DOHH2 (cell line): Measurements from ENCODE around the gene WBP4.
"Not testable (repeated sequence)": the region's sequence is repeated elsewhere in the genome, so short reads cannot be mapped to it uniquely, and the experiment has no call there.

Experiments
- H3F3A ChIP-seq: fragments of 200-600 bp; sonication (generic), shearing (Covaris generic); 2 replicates; pipeline ENCODE4 v1.6.0; 2016; ENCODE audit warnings: antibody characterized with exemption, mild to moderate bottlenecking; ENCODE audit not compliant: control insufficient read depth, insufficient read depth
- H3K27ac ChIP-seq: fragments of 200-600 bp; sonication (generic); 2 replicates; pipeline ENCODE4 v1.5.1; 2014; ENCODE audit warnings: low read depth, mild to moderate bottlenecking, low read length, moderate library complexity
- H3K27me3 ChIP-seq: fragments of 200-600 bp; sonication (generic); 2 replicates; pipeline ENCODE4 v1.6.1; 2014; ENCODE audit warnings: mild to moderate bottlenecking, low read length, mixed read lengths; ENCODE audit not compliant: control insufficient read depth
- H3K36me3 ChIP-seq: fragments of 200-600 bp; sonication (generic); 2 replicates; pipeline ENCODE4 v1.6.1; 2014; ENCODE audit warnings: mild to moderate bottlenecking, low read length, moderate library complexity, mixed read lengths; ENCODE audit not compliant: control insufficient read depth
- H3K4me1 ChIP-seq: fragments of 200-600 bp; sonication (generic); 2 replicates; pipeline ENCODE4 v1.6.1; 2014; ENCODE audit warnings: mild to moderate bottlenecking, low read length, mixed read lengths; ENCODE audit not compliant: control insufficient read depth
- H3K4me2 ChIP-seq: fragments of 200-600 bp; sonication (generic); 2 replicates; pipeline ENCODE4 v1.6.0; 2014; ENCODE audit warnings: mild to moderate bottlenecking, low read length, moderate library complexity
- H3K4me3 ChIP-seq: fragments of 200-600 bp; sonication (generic); 2 replicates; pipeline ENCODE4 v1.5.1; 2014; ENCODE audit warnings: mild to moderate bottlenecking, low read length, mixed read lengths
- H3K79me2 ChIP-seq: fragments of 200-600 bp; sonication (generic); 2 replicates; pipeline ENCODE4 v1.6.1; 2014; ENCODE audit warnings: mild to moderate bottlenecking, low read length, mixed read lengths; ENCODE audit not compliant: control insufficient read depth
- H3K9me2 ChIP-seq: fragments of 200-600 bp; sonication (generic); replicated peaks from 2 replicates; pipeline ENCODE4 v1.6.1; 2014; ENCODE audit warnings: mild to moderate bottlenecking, low read length, mixed read lengths; ENCODE audit not compliant: control insufficient read depth
- H3K9me3 ChIP-seq: fragments of 200-600 bp; sonication (generic); 2 replicates; pipeline ENCODE4 v1.6.1; 2014; ENCODE audit warnings: antibody characterized with exemption, low read length, mixed read lengths; ENCODE audit not compliant: control insufficient read depth, insufficient read depth
- H4K20me1 ChIP-seq: fragments of 200-600 bp; sonication (generic); 2 replicates; pipeline ENCODE4 v1.6.0; 2014; ENCODE audit warnings: low read depth, mild to moderate bottlenecking, antibody characterized with exemption, low read length, moderate library complexity; ENCODE audit not compliant: control insufficient read depth, insufficient read depth
- EZH2phosphoT487 ChIP-seq: fragments of 200-600 bp; sonication (generic); IDR thresholded peaks from 2 replicates; pipeline ENCODE4 v1.6.1; 2017; ENCODE audit warnings: borderline replicate concordance, mild to moderate bottlenecking, antibody characterized with exemption, low read length, moderate library complexity, mixed read lengths
- TF ChIP-seq, protein P1 (sequence below): fragments of 200-600 bp; sonication (generic); IDR thresholded peaks from one replicate; pipeline ENCODE4 v1.5.1; 2014; ENCODE audit warnings: antibody characterized with exemption, mild to moderate bottlenecking, low read depth, low read length; ENCODE audit not compliant: poor library complexity, severe bottlenecking

The WBP4 gene

DNA sequence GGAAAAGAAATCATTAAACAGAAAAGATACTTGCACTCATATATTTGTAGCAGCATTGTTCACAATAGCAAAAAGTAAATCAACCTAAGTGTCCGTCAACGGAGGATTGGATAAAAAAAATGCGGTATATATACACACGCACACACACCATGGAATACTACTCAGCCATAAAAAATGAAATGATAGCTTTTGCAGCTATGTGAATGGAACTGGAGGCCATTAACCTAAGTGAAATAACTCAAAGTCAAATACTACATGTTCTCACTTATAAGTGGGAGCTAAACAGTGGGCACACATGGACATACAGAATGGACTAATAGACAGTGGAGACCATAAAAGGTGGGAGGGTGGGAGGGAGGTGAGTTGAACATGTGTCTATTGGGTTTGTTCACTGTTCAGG is 18.4 kb downstream of the WBP4 start:
- TF ChIP-seq, protein P1, sequence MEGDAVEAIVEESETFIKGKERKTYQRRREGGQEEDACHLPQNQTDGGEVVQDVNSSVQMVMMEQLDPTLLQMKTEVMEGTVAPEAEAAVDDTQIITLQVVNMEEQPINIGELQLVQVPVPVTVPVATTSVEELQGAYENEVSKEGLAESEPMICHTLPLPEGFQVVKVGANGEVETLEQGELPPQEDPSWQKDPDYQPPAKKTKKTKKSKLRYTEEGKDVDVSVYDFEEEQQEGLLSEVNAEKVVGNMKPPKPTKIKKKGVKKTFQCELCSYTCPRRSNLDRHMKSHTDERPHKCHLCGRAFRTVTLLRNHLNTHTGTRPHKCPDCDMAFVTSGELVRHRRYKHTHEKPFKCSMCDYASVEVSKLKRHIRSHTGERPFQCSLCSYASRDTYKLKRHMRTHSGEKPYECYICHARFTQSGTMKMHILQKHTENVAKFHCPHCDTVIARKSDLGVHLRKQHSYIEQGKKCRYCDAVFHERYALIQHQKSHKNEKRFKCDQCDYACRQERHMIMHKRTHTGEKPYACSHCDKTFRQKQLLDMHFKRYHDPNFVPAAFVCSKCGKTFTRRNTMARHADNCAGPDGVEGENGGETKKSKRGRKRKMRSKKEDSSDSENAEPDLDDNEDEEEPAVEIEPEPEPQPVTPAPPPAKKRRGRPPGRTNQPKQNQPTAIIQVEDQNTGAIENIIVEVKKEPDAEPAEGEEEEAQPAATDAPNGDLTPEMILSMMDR: no peak
- no peak for TF ChIP-seq EZH2phosphoT487
- Histone ChIP-seq H3K27me3 (no peaks in the 10 kb centered on the region), H3K9me3 (no peaks in the 10 kb centered on the region), H3K9me2 (no peaks in the 10 kb centered on the region), H3K4me1 (no peaks in the 10 kb centered on the region), H3K4me2 (no peak overlapping the region), H3K36me3 (peaks cover 58% of the 10 kb centered on the region), H3K27ac (no peak overlapping the region), H3K79me2 (no peaks in the 10 kb centered on the region), H4K20me1 (no peaks in the 10 kb centered on the region), H3K4me3 (no peak overlapping the region), H3F3A (peaks cover 4% of the 10 kb centered on the region; the same call in 1 of the 2 replicates)

DNA sequence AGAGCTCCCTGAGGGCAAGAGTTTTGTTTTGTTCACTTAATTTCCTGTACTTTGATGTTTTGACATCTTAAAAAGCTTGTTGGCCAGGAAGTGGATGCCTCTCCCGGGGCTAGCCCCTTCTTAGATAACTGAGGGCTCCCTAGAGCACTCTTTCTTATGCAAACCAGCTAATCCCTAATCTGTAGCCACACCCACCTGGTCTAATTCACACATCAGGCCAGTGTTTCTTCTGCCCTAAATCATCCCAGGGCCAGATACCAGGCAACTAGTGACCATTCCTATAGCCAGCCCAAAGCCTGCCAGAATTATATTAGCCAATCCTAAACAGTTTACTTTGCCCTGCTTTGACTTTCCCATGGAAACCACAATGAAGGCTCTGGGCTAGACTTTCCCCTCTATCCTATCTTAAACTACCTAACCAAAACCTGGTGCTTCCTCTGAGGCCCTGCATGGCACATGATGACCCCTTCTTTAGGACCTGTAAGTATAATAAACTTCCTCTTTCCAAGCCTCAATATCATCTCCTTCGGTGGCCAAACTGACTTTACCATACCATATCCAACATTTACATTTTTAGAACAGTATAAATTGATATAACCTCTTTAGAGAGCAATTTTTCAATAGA is 24.8 kb downstream of the WBP4 start:
- no peak overlapping the region for H3K4me2 ChIP-seq
- no peaks in the 10 kb centered on the region for H3K9me3 ChIP-seq
- peaks cover 4% of the 10 kb centered on the region; the same call in 1 of the 2 replicates for H3F3A ChIP-seq
- no peak overlapping the region for H3K4me3 ChIP-seq
- H3K4me1 ChIP-seq: no peaks in the 10 kb centered on the region
- no peaks in the 10 kb centered on the region for H3K9me2 ChIP-seq
- peaks cover 17% of the 10 kb centered on the region for H3K36me3 ChIP-seq
- no peak overlapping the region for H3K27ac ChIP-seq
- no peaks in the 10 kb centered on the region for H3K79me2 ChIP-seq
- no peaks in the 10 kb centered on the region for H4K20me1 ChIP-seq
- H3K27me3 ChIP-seq: no peaks in the 10 kb centered on the region
- TF ChIP-seq, protein P1: no peak
- TF ChIP-seq EZH2phosphoT487: no peak

DNA sequence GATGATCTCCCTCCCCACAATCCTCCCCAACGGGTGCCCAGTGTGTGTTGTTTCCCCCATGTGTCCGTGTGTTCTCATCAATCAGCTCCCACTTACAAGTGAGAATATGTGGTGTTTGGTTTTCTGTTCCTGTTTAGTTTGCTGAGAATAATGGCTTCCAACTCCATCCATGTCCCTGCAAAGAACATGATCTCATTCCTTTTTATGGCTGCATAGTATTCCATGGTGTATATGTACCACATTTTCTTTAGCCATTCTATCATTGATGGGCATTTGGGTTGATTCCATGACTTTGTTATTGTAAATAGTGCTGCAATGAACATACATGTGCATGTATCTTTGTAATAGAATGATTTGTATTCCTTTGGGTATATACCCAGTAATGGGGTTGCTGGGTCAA is 34.4 kb downstream of the WBP4 start:
- not testable (repeated sequence) for H3K4me2 ChIP-seq, H3K4me1 ChIP-seq, H3K27ac ChIP-seq, H3F3A ChIP-seq, H4K20me1 ChIP-seq, H3K79me2 ChIP-seq, H3K27me3 ChIP-seq, H3K4me3 ChIP-seq, H3K9me2 ChIP-seq, H3K36me3 ChIP-seq, H3K9me3 ChIP-seq

DNA sequence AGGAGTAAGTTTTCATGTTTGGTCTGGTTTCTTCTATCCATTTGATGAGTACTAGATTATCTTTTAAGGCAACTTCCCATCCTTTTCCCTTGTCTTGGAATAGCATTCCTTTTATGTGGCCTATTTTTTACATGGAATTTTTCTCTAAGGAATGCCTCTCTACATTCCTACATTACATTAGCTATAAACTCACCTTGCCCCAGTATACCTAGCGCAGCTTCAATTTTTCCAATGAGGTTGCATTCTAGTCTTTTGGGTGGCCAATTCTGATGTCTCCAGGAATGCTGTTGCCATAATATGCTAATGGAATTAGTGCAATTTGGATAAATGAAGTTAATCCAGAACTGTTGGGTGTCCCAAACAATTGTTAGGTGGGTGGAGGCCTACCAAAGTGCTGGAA is 37.5 kb downstream of the WBP4 start:
- no peaks in the 10 kb centered on the region for H3F3A ChIP-seq
- H3K4me2 ChIP-seq: no peak overlapping the region
- H3K27me3 ChIP-seq: no peaks in the 10 kb centered on the region
- H3K4me1 ChIP-seq: no peaks in the 10 kb centered on the region
- H3K4me3 ChIP-seq: no peak overlapping the region
- no peaks in the 10 kb centered on the region for H3K9me2 ChIP-seq
- no peaks in the 10 kb centered on the region for H3K79me2 ChIP-seq
- H3K9me3 ChIP-seq: no peaks in the 10 kb centered on the region
- no peaks in the 10 kb centered on the region for H4K20me1 ChIP-seq
- TF ChIP-seq EZH2phosphoT487: no peak
- TF ChIP-seq, protein P1: no peak
- H3K36me3 ChIP-seq: no peaks in the 10 kb centered on the region
- no peak overlapping the region for H3K27ac ChIP-seq
